GM18498 (cell line): ENCODE results near the gene LAPTM5.

ENCODE experiments used
- ATAC-seq: cut with Tn5 transposase; IDR thresholded peaks from one replicate; pipeline ENCODE4 v1.9.1; 2021; ENCODE audit warnings: mild to moderate bottlenecking, moderate library complexity; ENCODE audit not compliant: unreplicated experiment

LAPTM5 gene

DNA sequence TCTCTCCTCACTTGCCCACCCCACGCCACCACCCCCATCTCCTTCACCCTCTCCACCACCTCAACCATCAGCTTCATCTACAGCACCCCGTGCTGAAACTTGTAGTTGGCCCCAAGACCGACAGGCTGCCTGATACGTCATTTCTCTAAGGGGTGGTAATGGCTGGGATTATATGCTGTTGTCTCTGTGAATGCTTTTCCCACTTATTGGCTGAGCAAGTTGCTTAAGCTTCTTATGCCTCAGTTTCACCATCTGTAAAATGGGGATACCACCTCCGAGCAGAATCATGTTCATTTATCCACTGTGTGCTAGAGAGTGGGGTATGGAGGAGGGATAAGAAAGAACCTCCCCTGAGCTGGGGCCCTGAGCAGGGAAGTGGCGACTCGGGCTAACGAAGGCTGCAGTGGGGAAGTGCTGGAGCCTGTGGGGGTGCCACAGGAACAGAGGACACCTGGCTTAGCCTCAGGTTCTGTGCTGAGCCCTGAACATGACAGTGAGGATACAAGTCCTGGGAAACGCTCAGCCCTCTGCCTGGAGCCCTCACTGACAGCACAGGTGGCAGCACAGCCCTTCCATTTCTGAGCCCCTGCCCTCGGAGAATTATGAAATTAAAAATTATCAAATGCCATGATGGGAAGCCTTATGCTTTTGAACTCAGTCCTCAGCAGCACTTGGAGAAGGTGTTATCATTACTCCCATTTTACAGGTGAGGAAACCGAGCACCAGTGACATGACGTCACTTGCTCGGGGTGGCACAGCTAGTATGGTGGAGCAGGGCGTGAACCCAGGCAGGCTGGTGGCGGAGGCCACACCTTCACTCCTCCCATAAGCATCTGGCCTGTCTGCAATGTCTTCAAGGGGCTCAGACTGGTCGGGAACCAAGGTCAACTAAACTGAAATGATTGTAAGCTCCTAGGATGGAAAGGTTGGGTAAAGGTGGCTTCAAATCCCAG lies 37.0 kb downstream of the LAPTM5 start:
- no peak for ATAC-seq

DNA sequence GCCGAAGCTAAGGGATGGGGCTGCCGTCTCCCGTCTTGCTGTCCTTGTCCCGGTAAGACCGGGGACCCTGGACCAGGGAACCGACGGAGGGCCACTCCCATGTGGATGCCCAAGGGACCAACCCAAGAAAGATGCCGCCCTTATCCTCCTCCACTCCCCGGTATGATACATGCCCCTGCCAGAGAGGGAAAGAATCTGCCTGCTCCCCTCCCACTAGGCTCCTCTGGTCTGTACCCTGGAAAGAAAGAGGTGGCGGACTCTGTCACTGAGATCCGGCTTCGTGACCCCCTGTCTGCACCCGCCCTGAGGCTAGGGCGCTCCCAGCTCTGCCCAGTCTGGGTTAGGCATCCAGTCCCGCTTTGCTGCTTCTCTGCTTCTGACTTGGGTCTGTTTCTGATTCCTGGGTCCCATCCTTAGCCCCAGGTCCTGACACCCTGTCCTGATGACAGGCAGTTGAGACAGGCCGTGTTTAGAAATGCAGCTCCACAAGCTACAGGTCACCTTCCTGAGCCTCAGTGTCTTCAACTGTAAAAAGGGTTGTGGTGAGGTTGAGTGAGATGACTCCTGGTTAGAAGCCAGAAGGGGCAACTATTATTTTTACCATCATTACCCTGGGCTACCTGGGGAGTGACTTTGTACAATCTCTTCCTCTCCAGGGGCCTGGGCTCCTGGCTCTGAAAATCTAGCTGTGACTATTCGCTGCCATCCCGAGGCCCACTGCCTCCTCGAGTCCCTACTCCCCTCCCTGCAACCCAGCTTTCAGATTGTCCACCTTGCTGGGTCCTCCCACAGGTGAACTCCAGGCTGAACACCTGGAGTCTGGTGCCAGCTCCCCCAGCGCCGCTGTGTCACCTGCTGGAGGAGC lies 37.9 kb downstream of the LAPTM5 start:
- no peak for ATAC-seq

- peak; percentile 67 for ATAC-seq
Measured at GRCh38 chr1:30718636-30719405, 38.8 kb downstream of the LAPTM5 start.

DNA sequence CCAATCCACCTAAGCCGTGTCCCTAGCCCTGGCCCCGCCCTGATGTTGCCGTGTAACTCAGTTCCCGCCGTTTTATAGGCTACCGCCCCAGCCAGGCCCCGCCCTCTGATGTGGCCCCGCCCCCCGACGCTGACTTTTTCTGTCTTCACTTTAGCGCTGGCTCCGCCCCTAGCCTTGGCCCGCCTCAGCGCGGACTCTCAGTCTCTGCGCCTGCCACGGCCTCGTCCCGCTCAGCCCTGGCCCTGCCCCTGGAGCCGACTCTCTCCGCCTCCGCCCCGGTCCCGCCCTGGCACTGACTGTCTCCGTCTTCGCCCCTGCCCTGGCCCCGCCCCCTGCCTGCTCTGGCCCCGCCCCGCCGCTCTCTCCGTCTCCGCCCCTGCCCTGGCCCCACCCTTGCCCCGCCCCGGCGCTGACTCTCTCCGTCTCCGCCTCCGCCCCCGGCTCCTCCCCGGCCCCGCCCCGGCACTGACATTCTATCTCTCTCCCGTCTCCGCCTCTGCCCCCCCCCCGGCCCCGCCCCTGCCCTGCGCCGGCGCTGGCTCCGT lies 39.4 kb downstream of the LAPTM5 start:
- peak; percentile 86 for ATAC-seq

DNA sequence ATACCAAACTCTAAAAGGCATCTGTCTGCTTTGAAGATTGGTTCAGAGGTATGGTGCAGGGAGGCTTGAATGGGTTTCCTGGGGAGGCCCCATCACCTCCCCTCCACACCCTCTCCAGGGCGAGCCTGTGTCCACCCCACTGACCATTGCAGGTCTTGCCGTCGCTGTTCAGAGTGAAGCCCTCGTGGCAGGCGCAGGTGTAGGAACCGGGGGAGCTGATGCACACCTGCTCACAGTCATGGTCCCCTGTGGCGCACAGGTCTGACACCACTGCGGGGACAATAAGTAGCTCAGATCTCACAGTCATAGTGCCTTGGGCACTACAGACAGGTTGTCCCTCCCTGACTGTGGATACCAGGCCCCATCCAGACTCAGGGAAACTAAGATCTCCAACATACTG lies 40.9 kb downstream of the LAPTM5 start:
- no peak for ATAC-seq

DNA sequence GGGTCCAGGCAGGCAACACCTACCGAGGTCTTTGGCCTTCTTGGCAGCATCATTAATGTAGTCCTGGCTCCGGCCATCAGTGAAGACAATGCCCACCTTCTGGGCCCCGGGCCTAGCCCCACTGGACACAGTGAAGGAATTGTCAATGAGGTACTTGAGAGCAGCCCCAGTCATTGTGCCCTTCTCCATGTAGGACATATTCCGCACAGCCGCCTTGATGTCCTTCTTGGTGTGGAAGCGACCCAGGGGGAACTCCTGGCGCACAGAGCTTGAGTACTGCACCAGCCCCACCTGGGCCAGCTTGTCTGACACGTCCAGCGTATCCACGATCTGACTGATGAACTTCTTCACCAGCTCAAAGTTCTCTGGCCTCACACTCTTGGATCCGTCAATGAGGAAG lies 41.7 kb downstream of the LAPTM5 start:
- ATAC-seq, result no peak

GRCh38 chr1:30715216-30715615 lies 42.4 kb downstream of the LAPTM5 start:
- ATAC-seq, result no peak

GRCh38 chr1:30714536-30715090 lies 43.0 kb downstream of the LAPTM5 start:
- no peak for ATAC-seq

- ATAC-seq, result no peak
Measured at GRCh38 chr1:30714025-30714424, 43.5 kb downstream of the LAPTM5 start.

DNA sequence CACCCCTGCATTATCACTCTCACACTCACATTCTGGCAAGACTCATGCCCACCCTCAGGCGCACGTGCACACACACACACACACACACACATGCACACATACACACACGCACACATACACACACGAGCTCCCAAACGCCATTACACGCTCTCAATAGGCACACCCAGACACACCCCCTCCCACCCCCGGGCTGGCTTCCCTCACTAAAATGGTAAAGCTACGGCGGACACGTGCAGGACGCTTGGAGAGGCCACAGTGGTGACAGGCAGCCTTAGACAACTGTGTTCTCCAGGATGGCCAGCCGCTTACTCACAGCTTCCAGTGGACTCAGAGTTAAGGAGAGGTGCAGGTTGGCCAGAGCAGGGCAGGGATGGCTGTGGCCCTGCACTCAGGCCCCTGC lies 44.3 kb downstream of the LAPTM5 start:
- no peak for ATAC-seq

GRCh38 chr1:30712583-30712982 lies 45.0 kb downstream of the LAPTM5 start:
- no peak for ATAC-seq

DNA sequence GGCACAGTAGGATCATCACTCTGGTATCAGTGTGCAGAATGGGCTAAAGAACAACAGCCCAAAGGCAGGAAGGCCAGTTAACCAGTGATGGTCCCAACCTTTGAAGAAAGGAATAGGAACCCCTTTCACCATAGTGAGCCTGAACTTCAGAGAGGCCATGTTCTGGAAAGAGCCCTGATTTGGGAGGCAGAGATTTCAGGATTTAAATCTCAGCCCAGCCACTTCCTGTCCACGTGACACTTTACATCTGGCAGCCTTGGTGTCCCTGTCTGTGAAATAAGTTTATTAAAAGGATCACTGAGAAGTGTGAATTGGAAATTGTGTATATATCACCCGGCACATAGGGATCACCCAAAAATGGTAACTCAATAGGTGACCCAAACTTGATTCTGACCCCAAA lies 47.2 kb downstream of the LAPTM5 start:
- ATAC-seq, result no peak

DNA sequence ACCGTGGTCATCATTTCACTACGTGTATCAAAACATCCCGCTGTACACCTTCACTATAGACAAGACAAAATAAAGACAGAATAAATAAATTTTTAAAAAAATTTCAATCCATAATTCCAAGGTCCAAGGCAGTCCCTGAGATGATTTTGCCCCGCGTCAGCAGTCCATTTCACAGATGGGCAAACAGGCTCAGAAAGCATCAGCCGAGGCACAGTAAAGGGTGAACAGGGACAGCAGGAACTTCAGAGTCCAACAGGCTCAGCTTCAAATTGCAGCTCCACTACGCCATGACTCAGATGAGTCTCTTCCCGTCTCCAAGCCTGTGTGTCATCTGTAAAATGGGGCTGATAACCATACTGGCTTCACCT lies 49.2 kb downstream of the LAPTM5 start:
- ATAC-seq, result no peak

DNA sequence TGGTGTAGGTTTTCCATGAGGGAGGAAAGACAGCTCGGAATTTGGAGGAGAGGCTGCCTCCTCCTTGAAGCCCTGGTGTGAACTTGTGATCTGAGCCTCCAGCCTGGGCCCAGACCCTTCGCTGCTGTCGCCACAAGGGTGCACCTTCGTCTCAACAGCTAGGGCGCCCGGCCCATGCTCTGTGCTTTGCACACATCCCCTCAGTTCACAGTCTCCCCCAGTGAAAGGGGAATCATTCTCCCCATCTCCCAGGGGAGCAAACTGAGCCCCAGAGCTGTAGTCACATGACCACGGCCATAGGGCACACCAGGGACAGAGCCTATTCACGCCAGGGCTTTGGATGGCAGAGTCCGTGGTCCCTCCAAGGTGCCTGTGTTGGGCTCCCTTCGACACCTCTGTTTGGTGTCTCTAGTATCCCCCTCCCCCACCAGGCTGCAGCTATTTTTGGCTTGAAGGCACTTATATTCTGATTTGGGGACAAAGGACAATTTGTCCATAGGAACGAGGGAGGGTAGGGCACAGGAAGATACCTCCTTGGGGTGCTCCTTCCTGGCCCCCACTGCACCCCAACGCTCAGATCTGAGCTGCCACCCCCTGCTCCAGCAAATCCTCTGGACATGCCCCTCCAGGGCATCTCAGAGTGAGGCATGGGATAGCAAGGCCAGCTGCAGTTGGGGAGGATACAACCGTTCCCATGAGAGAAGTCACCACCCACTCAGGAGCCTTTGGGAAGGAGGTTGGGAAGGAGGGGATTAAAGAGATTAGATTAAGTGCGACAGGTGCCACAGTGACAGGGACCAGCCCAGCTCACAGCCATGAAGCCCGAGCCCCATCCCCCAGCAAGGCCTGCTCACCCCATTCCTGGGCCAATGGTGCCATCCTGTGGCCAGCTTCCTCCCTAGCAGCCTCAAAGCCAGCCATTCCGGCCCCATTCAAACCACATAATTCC lies 49.9 kb downstream of the LAPTM5 start:
- ATAC-seq, result peak; percentile 50

DNA sequence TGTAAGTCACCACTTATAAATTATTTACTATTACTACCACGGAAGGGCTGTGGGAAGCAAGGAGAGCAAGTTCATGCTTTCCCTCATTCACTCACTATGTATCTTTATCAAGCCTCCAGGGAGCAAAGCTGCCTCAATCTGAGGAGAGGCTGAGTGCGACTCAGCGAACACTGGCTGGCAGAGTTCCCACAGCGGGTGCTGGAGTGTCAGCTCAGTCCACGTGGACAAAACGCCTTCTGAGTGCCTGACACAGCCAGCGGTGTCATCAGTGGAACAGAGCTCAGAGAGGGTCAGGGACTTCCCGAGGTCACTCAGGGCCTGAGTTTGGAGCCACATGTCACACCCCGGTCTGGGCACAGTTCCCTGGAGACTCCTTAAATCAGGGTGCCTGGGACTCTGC lies 51.0 kb downstream of the LAPTM5 start:
- ATAC-seq, result no peak

DNA sequence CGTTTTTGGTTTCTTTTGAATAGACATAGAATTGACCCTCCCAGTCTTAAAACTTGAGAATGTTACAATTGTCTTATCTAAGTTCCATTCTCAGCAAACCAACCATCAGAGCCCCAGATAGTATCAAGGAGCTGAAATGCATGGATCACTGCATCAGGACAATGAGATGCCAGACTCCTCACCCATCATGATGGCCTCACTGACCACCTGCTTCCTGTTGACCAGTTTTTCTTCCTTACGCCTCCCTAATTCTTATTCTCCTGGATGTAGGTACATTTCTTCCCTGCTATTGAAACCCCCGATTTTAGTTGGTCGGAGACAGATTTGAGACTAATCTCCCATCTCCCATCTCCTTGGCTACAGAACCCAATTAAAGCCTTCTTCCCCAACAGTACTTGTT lies 51.9 kb downstream of the LAPTM5 start:
- ATAC-seq, result no peak

GRCh38 chr1:30704765-30705509 lies 52.6 kb downstream of the LAPTM5 start:
- no peak for ATAC-seq

DNA sequence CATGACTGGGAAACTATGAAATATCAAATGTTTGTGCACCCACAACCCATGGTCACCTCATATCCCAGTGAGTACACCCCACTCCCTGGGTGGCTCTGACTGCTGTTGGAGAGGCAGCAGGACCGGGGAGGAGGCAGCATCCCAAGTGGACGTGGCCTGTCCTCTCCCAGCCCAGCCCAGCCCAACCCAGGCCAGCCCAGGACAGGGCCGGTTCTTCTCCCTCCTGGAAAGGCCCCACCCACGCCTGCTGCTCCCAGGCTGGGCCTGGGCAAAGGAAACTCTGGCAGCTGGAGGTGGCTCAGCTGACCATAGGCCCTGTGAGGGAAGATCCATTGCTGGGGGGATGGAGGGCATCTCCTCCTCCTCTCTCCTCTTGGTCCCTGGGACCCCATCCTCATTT lies 53.3 kb downstream of the LAPTM5 start:
- no peak for ATAC-seq

GRCh38 chr1:30702823-30703222 lies 54.8 kb downstream of the LAPTM5 start:
- ATAC-seq, result no peak
